HEK293T (cell line): ENCODE results near the gene TMEM203.

ENCODE experiments used
- CTCF ChIA-PET: fragments of 350-600 bp; formaldehyde crosslinking; extraction: SDS; loops from one replicate; lab custom pipeline; 2021; ENCODE audit warnings: antibody characterized with exemption, inconsistent platforms; lab: Yijun Ruan, JAX
- POLR2A ChIA-PET: fragments of 350-600 bp; formaldehyde crosslinking; extraction: SDS; loops from one replicate; lab custom pipeline; 2020; ENCODE audit warnings: antibody characterized with exemption, inconsistent platforms; lab: Yijun Ruan, JAX
- DNase-seq: peaks from one replicate; pipeline ENCODE4 v3.0.0; 2012; ENCODE audit warnings: mixed read lengths; ENCODE audit errors: extremely low spot score
- ARNT ChIP-seq: fragments of 450-650 bp; IDR thresholded peaks from 2 replicates; pipeline ENCODE4 v1.6.1; 2017; ENCODE audit warnings: mild to moderate bottlenecking
- BHLHE40 ChIP-seq: fragments of 450-650 bp; IDR thresholded peaks from 2 replicates; pipeline ENCODE4 v1.6.1; 2016; ENCODE audit warnings: mild to moderate bottlenecking, moderate library complexity, borderline replicate concordance
- CTBP1 ChIP-seq: fragments of 450-650 bp; IDR thresholded peaks from 2 replicates; pipeline ENCODE4 v1.6.1; 2016; ENCODE audit warnings: borderline replicate concordance
- ELF4 ChIP-seq: fragments of 450-650 bp; IDR thresholded peaks from 2 replicates; pipeline ENCODE4 v1.6.1; 2017; ENCODE audit warnings: antibody characterized with exemption
- FOXA1 ChIP-seq: fragments of 450-650 bp; IDR thresholded peaks from 2 replicates; pipeline ENCODE4 v1.6.1; 2016; ENCODE audit warnings: mild to moderate bottlenecking
- FOXK2 ChIP-seq: fragments of 450-650 bp; IDR thresholded peaks from 2 replicates; pipeline ENCODE4 v1.6.1; 2016; ENCODE audit warnings: mild to moderate bottlenecking
- FOXM1 ChIP-seq: fragments of 450-650 bp; IDR thresholded peaks from 2 replicates; pipeline ENCODE4 v1.6.1; 2017; ENCODE audit warnings: mild to moderate bottlenecking, borderline replicate concordance
- HDGF ChIP-seq: fragments of 450-650 bp; IDR thresholded peaks from 2 replicates; pipeline ENCODE4 v1.6.1; 2017; ENCODE audit warnings: antibody characterized with exemption, borderline replicate concordance
- L3MBTL2 ChIP-seq: fragments of 450-650 bp; conservative IDR thresholded peaks from 2 replicates; pipeline ENCODE4 v1.6.1; 2016; ENCODE audit warnings: mild to moderate bottlenecking
- LEF1 ChIP-seq: fragments of 450-650 bp; IDR thresholded peaks from 2 replicates; pipeline ENCODE4 v1.6.1; 2017; ENCODE audit warnings: mild to moderate bottlenecking, borderline replicate concordance
- NFRKB ChIP-seq: fragments of 450-650 bp; IDR thresholded peaks from 2 replicates; pipeline ENCODE4 v1.6.1; 2016; ENCODE audit warnings: mild to moderate bottlenecking, moderate library complexity
- PKNOX1 ChIP-seq: fragments of 450-650 bp; IDR thresholded peaks from 2 replicates; pipeline ENCODE4 v1.6.1; 2016
- SP1 ChIP-seq: fragments of 450-650 bp; IDR thresholded peaks from 2 replicates; pipeline ENCODE4 v1.6.1; 2017
- SUZ12 ChIP-seq: fragments of 450-650 bp; IDR thresholded peaks from 2 replicates; pipeline ENCODE4 v1.6.1; 2016; ENCODE audit warnings: mild to moderate bottlenecking
- TARDBP ChIP-seq: fragments of 450-650 bp; IDR thresholded peaks from 2 replicates; pipeline ENCODE4 v1.6.1; 2016
- ZNF384 ChIP-seq: fragments of 450-650 bp; IDR thresholded peaks from 2 replicates; pipeline ENCODE4 v1.6.1; 2016

The TMEM203 gene

GRCh38 chr9:137188490-137189296 lies 16.8 kb downstream of the TMEM203 start, which contains the start of the genes ANAPC2 and SSNA1:
TSS of gene ANAPC2 (minus strand) at chr9:137188560. CDS start at chr9:137188532, 28 bp downstream.
TSS of gene SSNA1 (plus strand) at chr9:137188676. CDS start at chr9:137188727, 51 bp downstream.
- TF ChIP-seq ARNT (0 out of 2 replicates have a peak, but pooled peaks have one; percentile 3), HDGF (no peak), TARDBP (no peak), CTBP1 (no peak)
- ChIA-PET POLR2A (interaction anchor here (0.6 to 2.7 kb wide), 22 partner anchors 10 to 102 kb away, joined by 3 to 19 read pairs (median 6); partner anchors contain the start of genes CYSRT1, LRRC26, MAN1B1 and NDOR1), CTCF (interaction anchor here (0.5 to 1.5 kb wide), 3 partner anchors 48 to 121 kb away, joined by 3 to 5 read pairs (median 3); no protein-coding TSS in a partner anchor)
- DNase-seq: peak; percentile 95

- TF ChIP-seq FOXK2 (no peak), ELF4 (no peak)
- DNase-seq: no peak
- ChIA-PET CTCF (no interaction called here), POLR2A (interaction anchor here (0.8 to 2.7 kb wide), 13 partner anchors 10 to 102 kb away, joined by 3 to 19 read pairs (median 6); partner anchors contain the start of genes LRRC26, MAN1B1, NDOR1 and RNF208)
Observed at GRCh38 chr9:137188086-137188489, 17.4 kb downstream of the TMEM203 start.

DNA sequence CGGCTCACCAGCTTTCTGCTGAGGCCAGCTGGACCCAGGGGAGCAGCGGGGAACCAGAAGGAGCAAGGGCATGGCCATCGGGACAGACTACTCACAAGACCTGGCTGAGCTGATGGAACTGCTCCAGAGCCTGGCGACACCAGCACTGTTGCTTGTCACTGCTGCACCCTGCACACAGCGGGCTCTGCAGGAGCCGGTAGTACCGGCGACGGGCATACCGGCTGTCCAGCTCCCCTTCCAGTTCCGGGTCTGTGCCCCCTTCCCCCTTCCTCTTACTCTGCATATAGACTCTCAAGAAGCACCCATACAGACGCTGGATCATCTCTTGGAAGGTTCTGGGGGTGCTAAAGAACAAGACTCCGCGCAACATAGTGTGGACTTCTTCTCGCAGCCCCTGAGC lies 18.1 kb downstream of the TMEM203 start:
- CTCF ChIA-PET: no interaction called here
- POLR2A ChIA-PET: interaction anchor here (0.8 to 2.7 kb wide), 10 partner anchors 11 to 58 kb away, joined by 3 to 19 read pairs (median 10); partner anchors contain the start of genes CYSRT1, NDOR1, RNF208 and TMEM203

DNA sequence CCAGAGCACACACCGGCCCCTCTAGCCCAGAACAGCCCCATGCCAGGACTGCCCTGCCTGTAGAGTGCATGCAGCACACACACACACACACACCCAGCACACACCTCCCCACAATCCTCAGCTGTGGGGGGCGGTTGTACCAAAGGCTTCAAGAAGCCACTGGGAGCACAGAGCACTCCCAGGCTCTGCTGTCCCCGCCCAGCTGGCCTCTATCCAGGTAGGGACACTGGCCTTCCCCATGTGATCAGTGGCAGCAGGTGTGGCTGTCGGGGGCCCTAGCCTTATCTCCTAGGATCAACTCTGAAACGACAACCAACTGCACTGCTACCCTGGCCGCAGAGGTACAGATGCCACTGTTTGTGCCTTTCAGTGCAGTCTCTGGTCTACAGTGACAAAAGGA lies 19.1 kb downstream of the TMEM203 start:
- ChIA-PET CTCF (no interaction called here), POLR2A (interaction anchor here (1.1 kb wide), 1 partner anchor 12 kb away, joined by 3 read pairs; no protein-coding TSS in a partner anchor)
- TF ChIP-seq TARDBP: no peak
- TF ChIP-seq FOXM1: no peak
- no peak for TF ChIP-seq NFRKB
- no peak for TF ChIP-seq BHLHE40
- no peak for TF ChIP-seq SUZ12
- no peak for TF ChIP-seq PKNOX1
- TF ChIP-seq FOXA1: no peak
- TF ChIP-seq SP1: no peak
- no peak for TF ChIP-seq LEF1
- DNase-seq: no peak

More for the DNA sequence above, 18.1 kb downstream of the TMEM203 start:
- no peak for TF ChIP-seq HDGF
- no peak for TF ChIP-seq L3MBTL2
- TF ChIP-seq LEF1: no peak
- TF ChIP-seq TARDBP: no peak
- TF ChIP-seq ARNT: no peak
- no peak for TF ChIP-seq ZNF384
- TF ChIP-seq FOXK2: no peak
- TF ChIP-seq FOXM1: no peak
- TF ChIP-seq BHLHE40: no peak
- no peak for DNase-seq

DNA sequence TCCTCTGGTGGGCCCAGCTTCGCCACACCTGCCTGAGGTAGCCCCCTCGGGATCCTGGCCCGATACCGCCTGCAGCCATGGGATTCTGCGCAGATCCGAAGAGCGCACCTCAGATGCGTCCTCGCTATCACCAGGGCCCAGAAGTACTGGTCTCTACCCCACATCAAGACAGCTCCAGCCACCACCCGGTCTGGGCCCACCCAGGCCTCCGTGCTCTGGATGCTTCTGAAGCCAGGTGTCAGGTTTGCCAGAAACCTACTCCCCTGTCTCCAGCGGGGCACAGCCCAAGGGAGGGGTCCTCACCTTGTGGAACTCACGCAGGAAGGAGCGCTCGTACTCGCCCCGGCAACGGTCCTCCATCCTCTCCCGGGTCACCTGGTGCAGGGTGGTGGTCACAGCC lies 19.5 kb downstream of the TMEM203 start:
- TF ChIP-seq TARDBP (no peak), NFRKB (no peak), FOXK2 (no peak), HDGF (no peak), FOXA1 (no peak), SUZ12 (no peak), SP1 (no peak), PKNOX1 (no peak), FOXM1 (no peak), ELF4 (no peak), ZNF384 (no peak), L3MBTL2 (no peak), ARNT (no peak), CTBP1 (no peak), BHLHE40 (no peak), LEF1 (no peak)
- no peak for DNase-seq
- CTCF ChIA-PET: no interaction called here
- POLR2A ChIA-PET: no interaction called here

- no peak for DNase-seq
- no peak for TF ChIP-seq NFRKB
- POLR2A ChIA-PET: no interaction called here
- CTCF ChIA-PET: no interaction called here
Observed at GRCh38 chr9:137184881-137185660, 20.4 kb downstream of the TMEM203 start.
